BJ (cell line): Measurements from ENCODE around the gene COL20A1. TPM values are rescaled to one million over a fixed set of nuclear protein-coding genes. Genes with fewer than 3 reads are reported as not detected.

Experiments
- CTCF ChIA-PET: fragments of 350-600 bp; formaldehyde crosslinking; extraction: SDS; loops from one replicate; lab custom pipeline; 2021; ENCODE audit warnings: antibody characterized with exemption, inconsistent platforms; lab: Yijun Ruan, JAX
- POLR2A ChIA-PET: fragments of 300-600 bp; sonication (Branson Sonifier 250); formaldehyde crosslinking; extraction: SDS; loops from one replicate; lab custom pipeline; 2021; ENCODE audit warnings: antibody characterized with exemption; lab: Charles Lee
- DNase-seq: peaks from one replicate; pipeline ENCODE4 v3.0.0-alpha.2; 2011; ENCODE audit warnings: low read depth
- H3K27me3 ChIP-seq: 2 replicates; pipeline ENCODE4 v1.6.0; 2011; ENCODE audit warnings: low read length; ENCODE audit not compliant: control insufficient read depth, insufficient read depth
- H3K36me3 ChIP-seq: 2 replicates; pipeline ENCODE4 v1.5.1; 2011; ENCODE audit warnings: low read length; ENCODE audit not compliant: control insufficient read depth, insufficient read depth
- H3K4me3 ChIP-seq: 2 replicates; pipeline ENCODE4 v1.5.1; 2011; ENCODE audit warnings: low read depth, mild to moderate bottlenecking, control low read depth, low read length
- CTCF ChIP-seq: IDR thresholded peaks from 2 replicates; pipeline ENCODE4 v1.5.1; 2011; ENCODE audit warnings: low read depth, mild to moderate bottlenecking, control low read depth, inconsistent platforms, low read length, moderate library complexity; ENCODE audit not compliant: insufficient read depth
- polyA plus RNA-seq: library from polyadenylated mRNA; depleted of rRNA; stranded (reverse); fragments of >200 nt; gene quantifications from 2 replicates; pipeline ENCODE4 v1.2.3, GENCODE V29; 2011

The COL20A1 gene
- polyA plus RNA-seq, 1 experiment, result not detected

- no peaks in the 10 kb centered on the region for H3K36me3 ChIP-seq
- no peak for DNase-seq
- ChIA-PET POLR2A (no interaction called here), CTCF (interaction anchor here (1.4 to 7.5 kb wide), 2 partner anchors 9 to 12 kb away, joined by 3 to 68 read pairs; no protein-coding TSS in a partner anchor)
- peaks cover 14% of the 10 kb centered on the region for H3K27me3 ChIP-seq
- H3K4me3 ChIP-seq, result no peak overlapping the region
- TF ChIP-seq CTCF, result no peak
Observed at GRCh38 chr20:63297371-63297781, 4.4 kb downstream of the COL20A1 start.

- ChIA-PET CTCF (interaction anchor here (1.1 to 7.5 kb wide), 2 partner anchors 11 to 13 kb away, joined by 3 to 68 read pairs; no protein-coding TSS in a partner anchor), POLR2A (no interaction called here)
- DNase-seq, result no peak
- Histone ChIP-seq H3K36me3 (no peaks in the 10 kb centered on the region), H3K4me3 (no peak overlapping the region), H3K27me3 (peaks cover 14% of the 10 kb centered on the region)
- TF ChIP-seq CTCF, result no peak
Observed at GRCh38 chr20:63297796-63298572, 5.0 kb downstream of the COL20A1 start.

- peaks cover 14% of the 10 kb centered on the region for H3K27me3 ChIP-seq
- no peak overlapping the region for H3K4me3 ChIP-seq
- DNase-seq, result no peak
- ChIA-PET CTCF (interaction anchor here (1.1 to 7.5 kb wide), 2 partner anchors 11 to 14 kb away, joined by 3 to 68 read pairs; no protein-coding TSS in a partner anchor), POLR2A (no interaction called here)
- no peaks in the 10 kb centered on the region for H3K36me3 ChIP-seq
- no peak for TF ChIP-seq CTCF
Observed at GRCh38 chr20:63298731-63299312, 5.8 kb downstream of the COL20A1 start.

GRCh38 chr20:63301671-63302070, 8.7 kb downstream of the COL20A1 start:
- Histone ChIP-seq H3K4me3 (no peak overlapping the region), H3K36me3 (no peaks in the 10 kb centered on the region), H3K27me3 (no peaks in the 10 kb centered on the region; the same call in 1 of the 2 replicates)
- no peak for DNase-seq
- CTCF ChIA-PET, result interaction anchor here (1.4 kb wide), 1 partner anchor 9 kb away, joined by 4 read pairs; no protein-coding TSS in a partner anchor
- TF ChIP-seq CTCF, result no peak
- POLR2A ChIA-PET, result no interaction called here

- ChIA-PET POLR2A (no interaction called here), CTCF (interaction anchor here (0.9 kb wide), 1 partner anchor 79 kb away, joined by 3 read pairs; no protein-coding TSS in a partner anchor)
- no peak for TF ChIP-seq CTCF
Observed at GRCh38 chr20:63303095-63303666, 10.2 kb downstream of the COL20A1 start.

More at GRCh38 chr20:63303095-63303666, 10.2 kb downstream of the COL20A1 start:
- Histone ChIP-seq H3K36me3 (no peaks in the 10 kb centered on the region), H3K27me3 (no peaks in the 10 kb centered on the region; the same call in 1 of the 2 replicates), H3K4me3 (no peak overlapping the region)
- DNase-seq, result no peak
